Endodermal cell (in vitro differentiated cells): Measurements from ENCODE around the gene FAM13A. TPM values are rescaled to one million over a fixed set of nuclear protein-coding genes. Genes with fewer than 3 reads are reported as not detected.

Experiments used
- DNase-seq: peaks from one replicate; pipeline ENCODE4 v3.0.0-alpha.2; 2017
- H3K27ac ChIP-seq: 2 replicates; pipeline ENCODE4 v1.5.1; 2013; ENCODE audit warnings: mild to moderate bottlenecking, low read depth, low read length, moderate library complexity
- H3K27me3 ChIP-seq: 2 replicates; pipeline ENCODE4 v1.6.1; 2013; ENCODE audit warnings: mild to moderate bottlenecking, low read length, moderate library complexity; ENCODE audit not compliant: insufficient read depth, control insufficient read depth, poor library complexity, severe bottlenecking
- H3K36me3 ChIP-seq: 2 replicates; pipeline ENCODE4 v1.7.0; 2013; ENCODE audit warnings: mild to moderate bottlenecking, low read length, moderate library complexity; ENCODE audit not compliant: control insufficient read depth, insufficient read depth
- H3K4me1 ChIP-seq: one replicate; pipeline ENCODE4 v1.7.0; 2013; ENCODE audit warnings: low read length; ENCODE audit not compliant: control insufficient read depth, insufficient read depth
- H3K4me3 ChIP-seq: 2 replicates; pipeline ENCODE4 v1.5.1; 2013; ENCODE audit warnings: mild to moderate bottlenecking, low read length, moderate library complexity
- H3K9ac ChIP-seq: 2 replicates; pipeline ENCODE4 v1.6.1; 2013; ENCODE audit warnings: mild to moderate bottlenecking, low read length, moderate library complexity; ENCODE audit not compliant: poor library complexity, severe bottlenecking; ENCODE audit errors: extremely low read depth
- H3K9me3 ChIP-seq: 2 replicates; pipeline ENCODE4 v1.6.1; 2013; ENCODE audit warnings: mild to moderate bottlenecking, low read length, moderate library complexity; ENCODE audit not compliant: control insufficient read depth
- H3K27ac Mint-ChIP-seq: 2 replicates; pipeline ENCODE4 v1.8.0; 2020; ENCODE audit warnings: mixed read lengths
- H3K27me3 Mint-ChIP-seq: 2 replicates; pipeline ENCODE4 v1.8.0; 2021; ENCODE audit warnings: mild to moderate bottlenecking, mixed read lengths; ENCODE audit not compliant: insufficient read depth
- H3K36me3 Mint-ChIP-seq: 2 replicates; pipeline ENCODE4 v1.8.0; 2020; ENCODE audit warnings: low read depth, mixed read lengths
- H3K4me1 Mint-ChIP-seq: 2 replicates; pipeline ENCODE4 v1.8.0; 2020; ENCODE audit warnings: mixed read lengths
- H3K4me3 Mint-ChIP-seq: 2 replicates; pipeline ENCODE4 v1.8.0; 2020; ENCODE audit warnings: mild to moderate bottlenecking, moderate library complexity, mixed read lengths
- H3K9me3 Mint-ChIP-seq: 2 replicates; pipeline ENCODE4 v1.8.0; 2020; ENCODE audit warnings: mild to moderate bottlenecking, mixed read lengths
- CTCF ChIP-seq: fragments of 200-600 bp; sonication (generic); conservative IDR thresholded peaks from 2 replicates; pipeline ENCODE4 v1.5.0; 2021; ENCODE audit warnings: antibody characterized with exemption, mild to moderate bottlenecking
- whole genome bisulfite sequencing, 2 experiments: methylation state at CpG; one replicate each; pipeline versions ENCODE4 v1.1.5 to v1.1.7; 2013; ENCODE audit warnings: missing lambda C conversion rate in 2 of 2, mixed read lengths in 1 of 2; ENCODE audit not compliant: insufficient coverage in 1 of 2, insufficient read length in 1 of 2; 5-methylcytosine and 5-hydroxymethylcytosine counted together
- total RNA-seq, 2 donors: library from RNA; stranded (reverse); fragmentation: NEBNext Ultra II Directional in 1 of 2; extraction: Animal tissue kit (Norgen Biotek cat#: 25700) in 1 of 2; gene quantifications; 2 replicates in 1 of 2; 3 replicates in 1 of 2; pipeline ENCODE4 v1.2.1, GENCODE V29; 2021

The FAM13A gene
- total RNA-seq, 2 donors from 2014 or later = 13.6 to 17.0 TPM

GRCh38 chr4:89100853-89101252, 43.9 kb upstream of the FAM13A start:
- Mint-ChIP-seq H3K27ac (no peak overlapping the region), H3K4me3 (no peak overlapping the region)
- WGBS, 2 experiments = 60 to 87% methylated on average over 1 to 3 of the region's 3 CpGs

GRCh38 chr4:89099471-89099870, 42.5 kb upstream of the FAM13A start:
- no peak for TF ChIP-seq CTCF
- 100% methylated on average over 1 of the region's 1 CpG; no CpG with 5 or more reads in 1 of the 2 experiments for WGBS, 2 experiments
- no peaks in the 10 kb centered on the region for H3K27me3 ChIP-seq
- Mint-ChIP-seq H3K27me3 (peaks cover 11% of the 10 kb centered on the region), H3K36me3 (no peaks in the 10 kb centered on the region), H3K9me3 (peaks cover 4% of the 10 kb centered on the region), H3K4me3 (no peak overlapping the region), H3K27ac (no peak overlapping the region), H3K4me1 (no peaks in the 10 kb centered on the region)
- no peak overlapping the region for H3K9ac ChIP-seq
- H3K4me3 ChIP-seq = no peak overlapping the region
- H3K27ac ChIP-seq = no peak overlapping the region
- H3K4me1 ChIP-seq = no peaks in the 10 kb centered on the region
- no peak for DNase-seq
- H3K36me3 ChIP-seq = no peaks in the 10 kb centered on the region
- no peaks in the 10 kb centered on the region for H3K9me3 ChIP-seq

More at GRCh38 chr4:89100853-89101252, 43.9 kb upstream of the FAM13A start:
- H3K9me3 ChIP-seq = no peaks in the 10 kb centered on the region
- H3K36me3 ChIP-seq = no peaks in the 10 kb centered on the region
- no peak overlapping the region for H3K9ac ChIP-seq
- no peak for DNase-seq
- Mint-ChIP-seq H3K36me3 (no peaks in the 10 kb centered on the region), H3K27me3 (peaks cover 17% of the 10 kb centered on the region), H3K9me3 (peaks cover 4% of the 10 kb centered on the region), H3K4me1 (no peaks in the 10 kb centered on the region)
- no peaks in the 10 kb centered on the region for H3K4me1 ChIP-seq
- H3K4me3 ChIP-seq = no peak overlapping the region
- H3K27me3 ChIP-seq = no peaks in the 10 kb centered on the region
- TF ChIP-seq CTCF = no peak
- no peak overlapping the region for H3K27ac ChIP-seq

GRCh38 chr4:89099034-89099433, 42.0 kb upstream of the FAM13A start:
- no peaks in the 10 kb centered on the region for H3K4me1 ChIP-seq
- Mint-ChIP-seq H3K9me3 (peaks cover 4% of the 10 kb centered on the region), H3K27ac (no peak overlapping the region), H3K4me3 (no peak overlapping the region), H3K27me3 (peaks cover 11% of the 10 kb centered on the region), H3K4me1 (no peaks in the 10 kb centered on the region), H3K36me3 (no peaks in the 10 kb centered on the region)
- H3K36me3 ChIP-seq = no peaks in the 10 kb centered on the region
- no peak overlapping the region for H3K9ac ChIP-seq
- H3K27me3 ChIP-seq = no peaks in the 10 kb centered on the region
- no peak for TF ChIP-seq CTCF
- H3K4me3 ChIP-seq = no peak overlapping the region
- H3K9me3 ChIP-seq = no peaks in the 10 kb centered on the region
- WGBS, 2 experiments = 92 to 95% methylated on average over 1 to 2 of the region's 2 CpGs
- no peak for DNase-seq
- no peak overlapping the region for H3K27ac ChIP-seq
